HG03103 (cell line): ENCODE data around the gene TCL1A.
"Not testable (repeated sequence)": the region's sequence is repeated elsewhere in the genome, so short reads cannot be mapped to it uniquely, and the experiment has no call there.

Experiments
- ATAC-seq: cut with Tn5 transposase; IDR thresholded peaks from one replicate; pipeline ENCODE4 v1.9.1; 2021; ENCODE audit warnings: low read depth; ENCODE audit not compliant: unreplicated experiment

Gene TCL1A

GRCh38 chr14:95679148-95679815 is 34.6 kb downstream of the TCL1A start:
- no peak for ATAC-seq

DNA sequence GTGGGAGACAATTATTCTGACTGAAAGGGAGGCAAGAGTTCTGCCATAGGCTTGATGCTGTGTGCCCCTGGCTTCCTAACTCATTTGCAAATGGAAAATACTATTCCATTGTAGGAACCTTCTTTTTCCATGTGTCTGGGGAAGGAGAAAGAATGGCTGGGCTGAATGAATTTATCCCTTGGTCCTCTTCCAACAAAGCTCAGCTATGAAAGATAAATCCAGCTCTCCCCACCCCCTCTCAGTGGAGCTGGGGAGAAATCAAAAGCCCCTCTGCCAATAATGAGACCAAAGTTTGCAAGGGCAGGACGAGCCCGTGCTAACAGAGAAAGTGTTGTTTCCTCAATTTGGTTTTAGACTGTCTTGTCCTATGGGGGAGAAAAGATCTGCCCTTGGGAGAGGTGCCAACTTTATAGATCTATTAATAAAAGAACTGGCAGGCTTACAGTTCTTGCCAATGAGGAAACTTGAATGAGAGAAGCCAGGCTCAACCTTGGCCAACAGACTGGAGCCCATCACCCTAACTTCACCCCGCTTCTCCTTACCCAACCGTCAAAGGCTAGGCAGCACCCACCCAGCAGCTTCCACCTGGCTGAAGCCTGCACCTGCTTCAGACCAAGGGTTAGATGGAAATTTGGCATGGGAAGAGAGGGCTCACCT is 36.6 kb downstream of the TCL1A start:
- ATAC-seq: no peak

- no peak for ATAC-seq
These were observed 38.4 kb downstream of the TCL1A start for GRCh38 chr14:95675486-95675885.

GRCh38 chr14:95674613-95675012 is 39.3 kb downstream of the TCL1A start:
- no peak for ATAC-seq

- ATAC-seq: no peak
These were observed 45.6 kb downstream of the TCL1A start for GRCh38 chr14:95668235-95668772.

- no peak for ATAC-seq
These were observed 46.7 kb downstream of the TCL1A start for GRCh38 chr14:95667249-95667693.

- ATAC-seq: no peak
These were observed 47.5 kb downstream of the TCL1A start for GRCh38 chr14:95666450-95666849.

GRCh38 chr14:95665530-95665929 is 48.4 kb downstream of the TCL1A start:
- not testable (repeated sequence) for ATAC-seq

GRCh38 chr14:95664546-95664945 is 49.4 kb downstream of the TCL1A start:
- no peak for ATAC-seq

GRCh38 chr14:95664066-95664465 is 49.9 kb downstream of the TCL1A start:
- no peak for ATAC-seq

DNA sequence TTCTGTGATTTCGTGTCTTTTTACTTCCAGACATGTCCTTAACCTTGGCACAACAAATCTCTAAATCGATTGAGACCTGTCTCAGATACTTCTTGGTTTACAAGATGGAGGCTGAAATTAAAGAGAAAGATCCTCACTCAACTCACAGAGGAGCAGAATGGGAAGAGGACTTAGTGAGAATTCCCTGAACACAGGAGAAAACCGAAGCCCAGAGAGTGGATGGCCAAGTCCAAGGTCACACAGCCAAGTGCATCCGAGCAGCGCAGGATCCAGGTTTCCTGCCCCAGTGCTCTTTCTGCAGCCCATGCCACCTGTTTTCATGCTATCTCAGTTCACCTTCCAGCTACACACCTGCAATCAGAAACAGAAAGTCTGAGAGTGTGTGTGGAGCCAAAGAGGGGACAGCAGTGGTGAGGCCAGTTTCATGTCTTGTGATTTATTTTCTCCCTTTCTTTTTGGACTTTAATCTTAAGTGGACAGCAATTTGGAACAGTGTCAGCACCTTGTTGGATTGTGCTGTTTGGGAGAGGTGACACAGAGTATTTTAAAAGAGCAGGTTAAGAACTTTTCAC is 50.6 kb downstream of the TCL1A start:
- ATAC-seq: no peak

DNA sequence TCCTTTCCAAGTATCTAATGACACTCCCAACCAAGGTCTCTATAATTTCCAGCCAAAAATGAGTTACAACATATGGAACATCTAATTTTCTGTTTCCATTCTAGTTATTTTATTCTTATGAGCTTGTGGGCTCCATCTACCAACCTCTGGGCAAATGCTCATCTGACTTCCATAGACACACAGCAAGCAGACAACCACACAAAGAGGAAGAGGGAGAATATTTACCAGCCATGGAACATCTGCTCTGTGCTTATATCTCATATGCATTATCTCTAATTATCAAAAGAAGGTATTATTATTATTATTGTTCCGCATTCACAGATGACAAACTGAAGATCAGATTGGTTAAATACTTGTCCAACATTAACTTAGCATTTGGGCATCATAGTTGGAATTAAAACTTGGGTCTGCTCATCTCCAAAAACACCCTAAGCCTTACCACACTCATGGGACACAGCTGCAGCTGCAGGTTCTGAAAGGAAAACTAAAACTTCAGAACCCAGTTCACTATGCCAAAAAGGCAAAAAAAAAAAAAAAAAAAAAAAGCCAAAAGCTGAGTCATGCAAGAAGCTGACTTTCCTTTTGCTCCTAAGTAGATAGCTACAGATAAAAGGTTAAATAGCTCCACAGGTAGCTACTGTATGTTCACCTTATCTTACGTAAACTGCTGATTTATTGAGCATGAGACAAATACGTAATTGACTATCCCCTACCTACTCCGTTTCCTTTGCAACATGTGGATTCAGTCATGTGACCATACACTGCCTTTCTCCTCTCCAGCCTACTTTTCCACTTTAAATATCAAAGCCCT is 51.3 kb downstream of the TCL1A start:
- no peak for ATAC-seq

DNA sequence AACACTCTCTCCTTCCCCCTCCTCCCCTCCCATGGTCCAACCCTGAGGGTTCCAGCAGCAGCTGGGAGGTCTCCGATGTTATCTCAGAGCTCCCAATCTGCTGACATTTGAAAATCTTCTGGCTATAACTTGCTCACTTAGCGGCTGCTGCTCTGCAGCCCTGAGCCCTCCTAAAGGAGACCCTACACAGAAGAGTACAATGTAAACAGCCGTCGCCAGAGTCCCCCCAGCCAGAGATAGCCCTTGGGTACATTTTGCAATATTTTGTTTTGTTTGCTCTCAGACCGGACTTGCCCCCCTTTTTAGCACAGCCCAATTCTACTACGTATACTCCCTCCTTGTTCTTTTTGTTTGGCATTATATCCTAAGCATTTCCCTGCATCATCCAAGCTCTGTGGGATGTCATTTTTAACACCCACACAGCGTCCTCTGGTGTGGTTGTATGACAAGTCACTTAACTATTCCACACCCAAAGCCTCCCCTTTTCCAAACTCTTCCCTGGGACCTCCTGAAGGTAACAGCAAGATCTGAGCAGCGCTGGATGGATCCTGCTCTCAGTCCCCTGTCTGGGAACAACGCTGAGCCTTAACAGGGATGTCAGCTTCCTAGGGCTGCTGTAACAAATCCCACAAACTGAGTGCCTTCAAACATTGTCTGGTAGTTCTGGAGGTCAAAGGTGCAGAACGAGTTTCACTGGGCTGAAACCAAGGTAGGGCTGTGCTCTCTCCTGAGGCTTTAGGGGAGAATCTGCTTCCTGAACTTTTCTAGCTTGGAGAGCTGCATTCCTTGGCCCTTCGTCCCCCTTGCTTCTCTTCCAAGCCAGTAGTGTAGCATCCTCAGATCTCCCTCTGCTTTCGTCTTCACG is 53.0 kb downstream of the TCL1A start:
- ATAC-seq: no peak

DNA sequence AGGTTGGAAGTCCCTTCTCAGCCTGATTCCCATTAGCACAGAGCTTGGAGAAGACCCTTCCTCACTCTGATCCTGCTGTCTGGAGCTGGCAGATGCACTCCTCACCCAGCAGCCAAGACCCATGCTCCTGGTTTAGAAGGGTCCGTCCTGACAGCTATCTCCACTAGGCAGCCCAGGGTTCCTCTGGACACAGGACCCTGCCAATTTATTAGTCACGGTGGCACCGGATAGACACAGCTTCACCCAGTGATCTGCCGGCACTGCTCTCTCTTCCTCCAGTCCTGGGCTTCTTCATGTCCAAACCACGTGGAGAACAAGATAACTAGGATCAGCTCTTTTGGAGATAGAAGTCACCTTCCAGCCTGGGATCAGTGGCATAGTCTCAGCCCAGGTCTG is 53.9 kb downstream of the TCL1A start:
- no peak for ATAC-seq
